HEK293 (cell line): Measurements from ENCODE around the gene SLC25A1.
A peak's percentile ranks its signal among the peaks of the same experiment; 100 is the strongest.

Experiments used
- CTCF ChIA-PET: fragments of 350-600 bp; formaldehyde crosslinking; extraction: SDS; loops from one replicate; lab custom pipeline; 2021; ENCODE audit warnings: antibody characterized with exemption; lab: Yijun Ruan, JAX
- POLR2A ChIA-PET: fragments of 300-600 bp; formaldehyde crosslinking; extraction: SDS; loops from one replicate; lab custom pipeline; 2020; ENCODE audit warnings: antibody characterized with exemption, inconsistent platforms; lab: Yijun Ruan, JAX
- H3K27ac ChIP-seq: fragments of 200-500 bp; sonication (Bioruptor generic); 2 replicates; pipeline ENCODE4 v1.5.1; 2014; ENCODE audit warnings: low read depth, low read length, control low read depth, inconsistent platforms; ENCODE audit errors: extremely low read depth
- H3K36me3 ChIP-seq, 2 experiments: fragments of 200-500 bp in 1 of 2; sonication (Bioruptor generic) in 1 of 2; 1 replicate in 1 of 2; 2 replicates in 1 of 2; pipeline ENCODE4 v1.5.1; 2014 to 2017; ENCODE audit warnings: inconsistent platforms in 2 of 2, low read length in 2 of 2; ENCODE audit not compliant: control insufficient read depth in 2 of 2, insufficient read depth in 1 of 2
- H3K4me1 ChIP-seq: fragments of 200-500 bp; sonication (Bioruptor generic); 2 replicates; pipeline ENCODE4 v1.5.1; 2014; ENCODE audit warnings: mild to moderate bottlenecking, low read length, inconsistent platforms; ENCODE audit not compliant: control insufficient read depth, insufficient read depth
- H3K4me3 ChIP-seq: 2 replicates; pipeline ENCODE4 v1.5.1; 2011; ENCODE audit warnings: low read depth, mild to moderate bottlenecking, control low read depth, low read length, moderate library complexity
- H3K9me3 ChIP-seq: fragments of 200-500 bp; sonication (Bioruptor generic); 2 replicates; pipeline ENCODE4 v1.5.1; 2014; ENCODE audit warnings: low read depth, low read length, inconsistent platforms; ENCODE audit not compliant: control insufficient read depth, insufficient read depth
- FEZF1 ChIP-seq: fragments of 450-650 bp; formaldehyde crosslinking; IDR thresholded peaks from 2 replicates; pipeline ENCODE4 v1.5.1; 2016; ENCODE audit warnings: missing biosample characterization, missing genetic modification characterization
- GFI1B ChIP-seq: fragments of 450-650 bp; formaldehyde crosslinking; IDR thresholded peaks from 2 replicates; pipeline ENCODE4 v1.5.1; 2016; ENCODE audit warnings: missing biosample characterization, missing genetic modification characterization
- GLIS2 ChIP-seq: fragments of 450-650 bp; formaldehyde crosslinking; IDR thresholded peaks from 2 replicates; pipeline ENCODE4 v1.5.1; 2016; ENCODE audit warnings: missing biosample characterization, missing genetic modification characterization
- MYNN ChIP-seq: fragments of 450-650 bp; formaldehyde crosslinking; IDR thresholded peaks from 2 replicates; pipeline ENCODE4 v1.5.1; 2016; ENCODE audit warnings: missing biosample characterization, missing genetic modification characterization, borderline replicate concordance
- SP2 ChIP-seq: fragments of 450-650 bp; formaldehyde crosslinking; IDR thresholded peaks from 2 replicates; pipeline ENCODE4 v1.5.1; 2016; ENCODE audit warnings: missing biosample characterization, missing genetic modification characterization
- ZFHX2 ChIP-seq: fragments of 450-650 bp; formaldehyde crosslinking; conservative IDR thresholded peaks from 2 replicates; pipeline ENCODE4 v1.5.1; 2016; ENCODE audit warnings: missing biosample characterization, missing genetic modification characterization
- ZFP37 ChIP-seq: fragments of 450-650 bp; formaldehyde crosslinking; IDR thresholded peaks from 2 replicates; pipeline ENCODE4 v1.5.1; 2016; ENCODE audit warnings: missing biosample characterization, missing genetic modification characterization
- ZIC2 ChIP-seq: fragments of 450-650 bp; formaldehyde crosslinking; IDR thresholded peaks from 2 replicates; pipeline ENCODE4 v1.5.1; 2016; ENCODE audit warnings: missing biosample characterization, missing genetic modification characterization
- ZNF114 ChIP-seq: fragments of 450-650 bp; formaldehyde crosslinking; IDR thresholded peaks from 2 replicates; pipeline ENCODE4 v1.5.0; 2017; ENCODE audit warnings: missing biosample characterization, missing genetic modification characterization
- ZNF148 ChIP-seq: fragments of 450-650 bp; formaldehyde crosslinking; IDR thresholded peaks from 2 replicates; pipeline ENCODE4 v1.5.0; 2017; ENCODE audit warnings: missing biosample characterization, missing genetic modification characterization, borderline replicate concordance
- ZNF174 ChIP-seq: fragments of 450-650 bp; formaldehyde crosslinking; IDR thresholded peaks from 2 replicates; pipeline ENCODE4 v1.5.0; 2017; ENCODE audit warnings: missing biosample characterization, mild to moderate bottlenecking, missing genetic modification characterization
- ZNF221 ChIP-seq: fragments of 450-650 bp; formaldehyde crosslinking; IDR thresholded peaks from 2 replicates; pipeline ENCODE4 v1.5.1; 2017; ENCODE audit warnings: missing biosample characterization, missing genetic modification characterization, borderline replicate concordance
- ZNF248 ChIP-seq: fragments of 450-650 bp; formaldehyde crosslinking; IDR thresholded peaks from 2 replicates; pipeline ENCODE4 v1.5.1; 2017; ENCODE audit warnings: missing biosample characterization, missing genetic modification characterization
- ZNF324 ChIP-seq: fragments of 450-650 bp; formaldehyde crosslinking; IDR thresholded peaks from 2 replicates; pipeline ENCODE4 v1.5.1; 2016; ENCODE audit warnings: missing biosample characterization, missing genetic modification characterization
- ZNF341 ChIP-seq: fragments of 450-650 bp; formaldehyde crosslinking; IDR thresholded peaks from 2 replicates; pipeline ENCODE4; 2016; ENCODE audit warnings: low read depth, missing biosample characterization, missing genetic modification characterization
- ZNF354C ChIP-seq: fragments of 450-650 bp; formaldehyde crosslinking; IDR thresholded peaks from 2 replicates; pipeline ENCODE4 v1.5.1; 2016; ENCODE audit warnings: missing biosample characterization, missing genetic modification characterization, low read depth, borderline replicate concordance
- ZNF426 ChIP-seq: fragments of 450-650 bp; formaldehyde crosslinking; IDR thresholded peaks from 2 replicates; pipeline ENCODE4 v1.5.1; 2017; ENCODE audit warnings: missing biosample characterization, missing genetic modification characterization, mild to moderate bottlenecking, inconsistent platforms, moderate library complexity
- ZNF518A ChIP-seq: fragments of 450-650 bp; formaldehyde crosslinking; conservative IDR thresholded peaks from 2 replicates; pipeline ENCODE4 v1.5.1; 2016; ENCODE audit warnings: low read depth, missing biosample characterization, missing genetic modification characterization
- ZNF791 ChIP-seq: fragments of 450-650 bp; formaldehyde crosslinking; IDR thresholded peaks from 2 replicates; pipeline ENCODE4 v1.5.1; 2016; ENCODE audit warnings: missing biosample characterization, missing genetic modification characterization
- ZNF830 ChIP-seq: fragments of 450-650 bp; IDR thresholded peaks from 2 replicates; pipeline ENCODE4 v1.5.0; 2018; ENCODE audit warnings: missing biosample characterization, missing genetic modification characterization, low read depth, mild to moderate bottlenecking, moderate library complexity
- ZSCAN30 ChIP-seq: fragments of 450-650 bp; IDR thresholded peaks from 2 replicates; pipeline ENCODE4 v1.5.1; 2018; ENCODE audit warnings: missing biosample characterization, mild to moderate bottlenecking, missing genetic modification characterization, moderate library complexity
- ZSCAN5A ChIP-seq: fragments of 450-650 bp; formaldehyde crosslinking; IDR thresholded peaks from 2 replicates; pipeline ENCODE4 v1.5.1; 2016; ENCODE audit warnings: missing biosample characterization, missing genetic modification characterization

Gene SLC25A1

GRCh38 chr22:19132693-19133400 lies 45.7 kb downstream of the SLC25A1 start:
- TF ChIP-seq ZNF341 (tag by site-specific recombination) (no peak), ZSCAN30 (tag by site-specific recombination) (no peak), ZNF148 (tag by site-specific recombination) (no peak), FEZF1 (tag by site-specific recombination) (no peak), ZNF221 (tag by site-specific recombination) (no peak), ZNF174 (tag by site-specific recombination) (no peak), ZFHX2 (tag by site-specific recombination) (no peak), MYNN (no peak), ZFP37 (no peak), GLIS2 (tag by site-specific recombination) (peak; percentile 47), ZNF114 (tag by site-specific recombination) (no peak), ZSCAN5A (tag by site-specific recombination) (no peak), ZIC2 (peak; percentile 68), SP2 (tag by site-specific recombination) (no peak)
- POLR2A ChIA-PET = interaction anchor here (0.6 to 4.8 kb wide), 4 partner anchors 11 to 29 kb away, joined by 3 to 26 read pairs (median 8); partner anchors contain the start of genes DGCR2 and ESS2
- Histone ChIP-seq H3K4me3 (no peak overlapping the region), H3K27ac (no peak overlapping the region), H3K36me3 (peaks cover 4 to 69% of the 10 kb centered on the region in 2 experiments; a peak in 2 of 3 replicates), H3K9me3 (no peaks in the 10 kb centered on the region), H3K4me1 (no peaks in the 10 kb centered on the region)
- CTCF ChIA-PET = interaction anchor here (0.7 kb wide), 1 partner anchor 46 kb away, joined by 3 read pairs; the partner anchor contains the start of gene SLC25A1

GRCh38 chr22:19132153-19132552 lies 46.4 kb downstream of the SLC25A1 start:
- POLR2A ChIA-PET = interaction anchor here (1.3 to 4.8 kb wide), 2 partner anchors 10 to 12 kb away, joined by 4 to 26 read pairs; partner anchors contain the start of gene ESS2
- H3K4me3 ChIP-seq = no peak overlapping the region
- H3K9me3 ChIP-seq = no peaks in the 10 kb centered on the region
- no peak overlapping the region for H3K27ac ChIP-seq
- CTCF ChIA-PET = interaction anchor here (1.5 kb wide), 1 partner anchor 12 kb away, joined by 3 read pairs; the partner anchor contains the start of gene ESS2
- TF ChIP-seq ZNF518A (no peak), ZFP37 (no peak), MYNN (no peak), GFI1B (no peak), ZNF248 (tag by site-specific recombination) (no peak), ZSCAN30 (tag by site-specific recombination) (no peak), ZNF791 (no peak), ZNF324 (tag by site-specific recombination) (no peak), ZNF426 (no peak), ZNF830 (no peak), ZNF354C (tag by site-specific recombination) (no peak)
- H3K36me3 ChIP-seq = peaks cover 4 to 62% of the 10 kb centered on the region in 2 experiments; a peak in 2 of 3 replicates
- no peaks in the 10 kb centered on the region for H3K4me1 ChIP-seq
